ENCODE results near the gene PRX.

GRCh38 chr19:40355975-40356680, 57.0 kb downstream of the PRX start:
- TF ChIP-seq CTCF (IDR thresholded peaks at IDR 0.05) (no peak), POLR2A (IDR thresholded peaks at IDR 0.05) (no peak)
